Measurements from ENCODE around the gene TEAD1.
"Not testable (repeated sequence)": the region's sequence is repeated elsewhere in the genome, so short reads cannot be mapped to it uniquely, and the experiment has no call there.

The TEAD1 gene

DNA sequence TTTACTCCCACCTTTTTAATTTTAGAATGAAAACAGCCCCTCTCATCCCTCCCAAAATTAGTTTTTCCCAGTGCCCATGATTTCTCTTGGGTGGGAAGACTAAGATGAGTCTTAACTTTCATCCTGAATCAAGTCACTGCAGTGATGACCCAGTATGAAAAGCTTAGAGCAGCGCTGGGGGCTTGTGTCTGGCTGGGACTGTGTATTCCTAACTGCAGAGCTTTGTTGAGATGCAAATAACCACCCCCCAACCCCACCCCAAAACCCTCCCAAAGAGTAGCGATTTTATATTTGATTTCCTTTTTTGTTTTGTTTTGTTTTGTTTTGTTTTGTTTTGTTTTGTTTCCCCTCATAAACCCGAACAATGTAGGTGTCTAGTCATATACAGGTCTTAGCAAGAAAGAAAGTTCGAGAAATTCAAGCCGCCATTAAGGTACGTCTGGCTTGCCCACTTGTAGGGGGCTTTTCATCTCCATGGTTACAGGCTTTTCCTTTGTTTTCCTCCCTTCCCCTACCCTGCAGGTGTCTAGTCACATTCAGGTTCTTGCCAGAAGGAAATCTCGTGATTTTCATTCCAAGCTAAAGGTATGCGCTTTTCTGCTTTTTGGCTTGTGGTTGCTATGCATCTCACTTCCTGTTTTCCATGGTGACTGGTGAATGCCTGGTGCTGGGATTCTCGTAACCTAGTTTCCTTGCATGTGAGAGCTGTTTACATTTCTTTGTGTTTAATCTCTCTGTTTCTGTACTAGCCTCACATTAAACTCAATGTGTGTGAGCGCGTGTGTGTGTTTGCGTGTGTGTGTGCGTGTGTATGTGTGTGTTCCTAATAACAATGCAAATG lies 190.3 kb downstream of the TEAD1 start:
- DNase-seq (ENCODE audit: low read depth), result no peak

DNA sequence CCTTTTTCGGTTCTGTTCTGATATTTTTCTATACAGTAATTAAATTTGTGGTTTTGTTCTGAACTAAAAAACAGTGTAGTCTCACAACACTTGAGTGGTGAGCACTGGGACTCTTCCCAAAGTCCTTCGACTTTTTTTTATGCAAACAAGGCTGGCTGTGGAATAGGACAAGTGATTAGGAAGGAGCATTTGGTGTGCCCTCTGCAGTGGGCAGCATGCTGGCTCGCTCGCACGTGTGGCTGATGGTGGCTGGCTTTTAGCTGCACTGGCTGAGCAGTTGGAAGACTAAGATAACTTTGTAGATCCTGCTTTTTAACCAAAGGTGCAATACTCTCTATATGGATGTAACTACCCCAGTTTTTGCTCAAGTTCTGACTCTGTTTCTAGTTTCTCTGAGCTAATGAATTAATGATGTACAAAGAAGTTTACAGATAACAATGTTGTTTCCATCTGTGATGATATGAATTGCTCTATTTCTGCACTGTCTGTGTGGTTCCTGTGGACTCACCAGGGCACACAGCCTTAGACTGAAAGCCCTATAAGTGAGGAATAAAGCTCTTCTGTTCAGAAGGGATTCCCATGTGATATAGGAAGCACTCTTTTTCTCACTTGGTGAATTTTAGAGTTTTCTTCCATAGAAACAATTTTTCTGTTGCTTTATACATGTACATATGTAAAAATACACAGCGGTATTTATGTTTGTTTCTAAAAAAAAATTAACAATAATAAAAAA lies 191.8 kb downstream of the TEAD1 start:
- DNase-seq (ENCODE audit: low read depth), result no peak

DNA sequence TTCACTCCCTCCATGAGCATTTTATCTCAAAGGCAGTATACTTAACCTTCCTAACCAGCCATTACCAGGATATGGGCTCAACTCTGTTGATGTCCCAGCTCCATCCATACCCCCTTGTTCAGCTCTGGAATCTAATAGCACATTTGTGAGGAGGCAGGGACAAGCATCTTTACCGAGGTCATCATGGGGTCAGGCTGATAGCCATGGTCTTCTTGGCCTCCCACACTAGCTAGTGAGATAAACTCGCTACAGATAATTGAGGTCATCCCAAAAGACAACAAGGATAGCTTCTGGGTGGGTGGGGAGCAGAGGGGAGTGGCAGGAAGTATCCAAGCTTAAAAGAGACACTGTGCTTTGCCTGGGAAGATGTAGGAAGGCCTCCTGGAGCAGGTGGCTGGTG lies 193.3 kb downstream of the TEAD1 start:
- no peak for DNase-seq (ENCODE audit: low read depth)

DNA sequence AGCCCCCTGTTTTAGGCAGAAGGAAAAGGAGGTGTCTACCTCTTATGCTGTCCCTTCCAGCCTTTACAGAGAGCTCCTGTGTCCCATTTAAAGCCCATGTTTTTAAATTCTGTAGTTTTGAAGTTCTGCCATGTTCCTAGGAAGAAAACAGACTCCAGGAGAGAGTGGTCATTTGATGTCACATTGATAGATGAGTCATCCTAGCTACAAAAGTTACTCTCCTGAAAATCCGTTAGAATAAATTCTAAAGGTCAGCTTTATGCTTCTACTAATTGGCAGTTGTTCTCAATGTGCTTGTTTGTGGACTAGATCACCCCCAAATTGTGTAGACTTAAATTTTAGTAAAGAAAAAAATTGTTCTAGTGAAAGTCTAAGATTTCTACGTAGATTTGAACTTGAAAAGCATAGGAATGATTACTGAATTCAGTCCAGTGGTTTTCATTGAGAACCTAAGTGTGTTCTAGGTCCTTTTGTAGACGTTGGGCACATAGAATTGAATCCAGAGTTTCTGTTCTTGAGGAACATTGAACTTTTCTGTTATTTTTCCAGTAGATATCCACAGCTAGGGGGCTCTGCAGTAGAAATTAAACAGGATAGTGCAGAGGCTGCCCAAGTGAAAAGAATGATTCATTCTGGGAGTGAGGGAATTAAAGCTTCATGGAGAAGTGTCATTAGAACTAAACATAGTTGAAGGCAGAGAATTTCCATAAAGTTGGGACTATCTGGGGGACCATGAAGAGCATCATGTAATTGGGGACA lies 194.3 kb downstream of the TEAD1 start:
- no peak for DNase-seq (ENCODE audit: low read depth)

DNA sequence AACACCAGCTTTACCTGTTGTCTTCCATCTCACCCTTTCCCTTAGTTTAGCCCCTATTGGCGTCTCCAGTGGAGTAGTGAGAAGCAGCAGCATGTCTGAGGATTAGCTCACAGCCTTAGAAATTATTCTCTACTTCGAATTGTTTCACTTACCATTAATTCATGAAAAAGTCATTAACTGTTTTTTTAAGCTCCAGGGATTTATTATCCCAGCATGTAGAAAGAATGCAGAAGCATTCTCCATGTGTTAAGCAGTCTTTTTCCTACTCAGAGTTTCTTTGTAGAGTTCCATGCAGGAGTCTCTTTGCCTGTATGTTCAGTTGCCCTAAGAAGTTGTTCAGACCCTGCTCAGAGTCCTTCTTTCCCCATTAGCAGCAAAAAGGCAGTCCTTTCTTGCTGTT lies 197.0 kb downstream of the TEAD1 start:
- DNase-seq (ENCODE audit: low read depth), result no peak

DNA sequence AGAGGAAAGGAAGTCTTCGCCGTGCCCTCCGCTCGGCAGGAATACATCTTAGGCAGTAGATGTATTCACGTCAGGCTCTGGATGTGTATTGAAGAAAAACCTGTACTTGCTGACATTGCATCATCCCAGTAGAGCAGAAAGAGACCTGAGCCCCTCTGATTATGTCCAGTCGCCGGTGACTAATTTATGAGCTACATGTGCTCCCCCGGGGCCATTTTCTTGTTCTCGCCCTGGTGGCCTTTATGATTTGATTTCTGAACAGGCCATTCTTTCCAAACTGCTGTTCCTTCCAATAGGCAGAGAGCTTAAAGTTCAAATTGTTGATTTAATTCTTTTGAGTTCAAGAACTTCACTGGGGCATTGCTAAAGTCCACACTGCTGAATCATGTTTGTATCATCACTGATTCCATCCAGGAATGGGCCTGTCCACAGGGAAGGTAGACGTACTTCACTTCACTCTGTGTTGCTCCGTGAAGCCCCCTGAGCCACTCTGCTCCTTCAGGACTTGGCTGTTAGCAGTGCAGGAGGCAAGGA lies 197.6 kb downstream of the TEAD1 start:
- DNase-seq (ENCODE audit: low read depth), result no peak

DNA sequence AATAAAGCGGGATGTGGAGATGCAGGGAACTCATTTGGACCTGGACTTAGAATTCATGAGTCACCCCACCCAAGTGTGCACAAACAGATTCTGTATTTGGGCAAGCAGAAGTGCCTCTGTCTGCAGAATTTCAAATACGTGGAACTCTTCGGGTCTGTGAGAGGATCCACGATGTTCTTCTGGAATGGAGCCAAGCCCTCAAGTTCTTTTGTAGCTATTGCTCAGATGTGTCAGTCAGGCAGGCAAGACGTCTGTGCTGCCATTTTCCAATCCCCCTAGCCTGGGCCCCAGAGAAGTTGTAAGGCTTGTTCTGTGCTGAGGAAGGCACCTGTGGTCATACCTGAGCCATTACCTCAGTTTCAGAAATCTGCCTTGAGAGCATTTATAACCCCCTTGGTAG lies 202.1 kb downstream of the TEAD1 start:
- DNase-seq (ENCODE audit: low read depth), result no peak

DNA sequence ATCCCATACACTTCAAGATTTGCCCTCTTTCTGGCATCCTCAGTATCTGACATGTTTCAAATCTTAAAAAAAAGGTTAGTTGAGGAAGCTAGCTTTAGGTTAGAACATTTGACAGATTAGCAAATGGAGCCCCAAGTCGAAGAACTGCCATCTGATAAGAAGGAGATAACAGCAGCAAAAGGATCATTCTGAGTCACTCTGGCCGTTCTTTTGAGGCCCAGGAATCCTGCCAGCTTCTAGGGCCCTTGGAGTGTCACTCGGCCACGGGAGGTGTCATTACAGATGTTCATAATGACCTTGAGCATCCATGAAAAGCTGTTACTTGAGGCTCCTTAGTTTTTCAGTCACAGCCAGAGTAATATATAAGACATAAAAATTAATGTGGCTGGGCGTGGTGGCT lies 202.8 kb downstream of the TEAD1 start:
- DNase-seq (ENCODE audit: low read depth), result no peak

DNA sequence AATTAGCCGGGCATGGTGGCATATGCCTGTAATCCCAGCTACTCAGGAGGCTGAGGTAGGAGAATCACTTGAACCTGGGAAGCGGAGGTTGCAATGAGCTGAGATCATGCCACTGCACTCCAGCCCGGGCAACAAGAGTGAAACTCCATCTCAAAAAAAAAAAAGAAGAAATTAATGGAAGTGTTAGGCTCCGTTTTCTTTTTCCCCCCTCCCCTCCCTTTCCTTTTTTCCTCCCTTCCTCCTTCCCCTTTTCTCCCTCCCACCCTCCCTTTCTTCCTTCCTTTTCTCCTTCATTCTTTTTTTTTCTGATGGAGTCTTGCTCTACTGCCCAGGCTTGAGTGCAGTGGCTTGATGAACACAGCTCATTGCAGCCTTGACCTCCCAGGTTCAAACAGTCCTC lies 203.3 kb downstream of the TEAD1 start:
- not testable (repeated sequence) for DNase-seq (ENCODE audit: low read depth)

DNA sequence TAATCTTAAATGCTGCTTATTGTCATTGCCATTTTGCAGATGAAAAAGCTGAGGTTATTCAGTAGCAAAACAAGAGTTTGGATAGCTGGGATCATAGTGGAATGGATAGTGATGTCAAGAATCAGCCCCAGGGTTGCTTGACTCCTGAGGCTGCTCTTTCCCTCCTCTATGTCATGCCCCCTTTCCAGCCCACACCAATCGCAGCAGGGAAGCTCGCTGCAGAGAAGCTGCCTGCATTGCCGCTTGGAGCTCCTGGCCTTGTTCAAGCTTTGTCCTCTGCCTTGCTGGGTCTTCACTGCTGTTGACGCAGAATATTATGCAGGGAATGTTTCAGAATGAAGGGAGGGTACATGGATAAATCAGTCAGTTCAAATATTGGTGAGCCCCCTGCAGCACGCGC lies 206.1 kb downstream of the TEAD1 start:
- DNase-seq (ENCODE audit: low read depth), result no peak

DNA sequence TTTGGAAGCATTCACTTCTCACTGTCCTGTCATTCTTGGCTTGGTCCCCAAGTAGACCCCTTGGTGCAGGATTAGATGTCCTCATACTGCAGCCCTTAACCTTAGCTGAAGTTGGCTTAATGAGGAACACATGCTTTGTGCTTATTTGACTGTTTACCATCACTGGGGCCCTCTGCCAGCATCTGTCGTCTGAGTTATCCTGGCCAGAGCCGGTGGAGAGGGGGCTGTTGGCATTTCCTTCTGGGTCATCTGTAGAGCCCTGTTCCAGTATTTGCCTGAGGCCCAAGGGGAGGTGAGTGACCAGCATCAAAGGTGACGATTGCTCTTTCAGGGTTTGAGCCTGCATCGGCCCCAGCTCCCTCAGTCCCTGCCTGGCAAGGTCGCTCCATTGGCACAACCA lies 208.4 kb downstream of the TEAD1 start:
- no peak for DNase-seq (ENCODE audit: low read depth)

DNA sequence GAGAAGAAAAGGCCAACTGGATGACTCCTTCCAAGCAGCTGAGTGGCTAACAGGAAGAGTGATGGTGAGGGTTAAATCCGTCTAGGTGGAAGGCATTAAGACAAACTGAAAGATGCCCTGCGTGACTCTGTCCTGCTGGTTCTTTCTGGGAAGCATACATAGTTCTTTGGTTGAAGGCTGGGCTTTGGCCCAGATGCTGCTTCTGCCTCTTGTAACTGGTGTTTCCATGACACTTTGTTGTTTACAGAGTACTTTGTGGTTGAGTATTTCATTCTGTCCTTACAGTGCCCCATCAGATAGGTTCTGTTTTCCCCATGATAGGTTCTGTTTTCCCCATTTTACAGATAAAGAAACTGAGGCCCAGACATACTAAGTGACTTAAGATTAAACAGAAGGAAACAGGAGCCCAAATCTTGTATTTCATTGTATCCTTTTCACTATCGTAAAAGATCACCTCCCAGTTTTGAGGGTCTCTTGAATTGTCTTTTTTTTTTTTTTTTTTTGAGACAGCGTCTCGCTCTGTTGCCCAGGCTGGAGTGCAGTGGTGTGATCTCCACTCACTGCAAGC lies 210.6 kb downstream of the TEAD1 start:
- no peak for DNase-seq (ENCODE audit: low read depth)

DNA sequence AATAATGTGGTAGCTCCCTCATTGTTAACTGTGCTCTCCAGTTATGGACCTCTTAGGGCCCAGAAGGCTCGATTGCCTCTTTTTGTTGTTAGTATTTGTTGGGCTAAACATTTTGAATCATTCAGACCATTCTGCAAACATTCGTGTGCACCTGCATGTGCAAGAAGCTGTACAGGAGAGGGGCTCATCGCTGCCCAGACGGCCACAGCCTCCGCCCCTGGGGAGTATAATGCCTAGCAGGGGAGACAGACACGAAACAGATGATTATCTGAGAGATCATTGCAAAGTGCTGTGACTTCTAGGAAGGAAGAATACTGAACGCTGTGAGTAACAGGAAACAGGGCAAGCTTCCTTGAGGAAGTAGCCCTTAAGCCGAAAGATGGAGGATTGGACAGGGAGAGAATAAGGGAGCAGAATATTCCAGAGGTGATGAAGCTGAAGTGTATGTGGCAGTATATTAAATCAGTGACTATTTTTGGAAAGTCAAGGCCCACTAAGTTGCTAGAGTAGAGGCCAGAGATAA lies 211.6 kb downstream of the TEAD1 start:
- no peak for DNase-seq (ENCODE audit: low read depth)

DNA sequence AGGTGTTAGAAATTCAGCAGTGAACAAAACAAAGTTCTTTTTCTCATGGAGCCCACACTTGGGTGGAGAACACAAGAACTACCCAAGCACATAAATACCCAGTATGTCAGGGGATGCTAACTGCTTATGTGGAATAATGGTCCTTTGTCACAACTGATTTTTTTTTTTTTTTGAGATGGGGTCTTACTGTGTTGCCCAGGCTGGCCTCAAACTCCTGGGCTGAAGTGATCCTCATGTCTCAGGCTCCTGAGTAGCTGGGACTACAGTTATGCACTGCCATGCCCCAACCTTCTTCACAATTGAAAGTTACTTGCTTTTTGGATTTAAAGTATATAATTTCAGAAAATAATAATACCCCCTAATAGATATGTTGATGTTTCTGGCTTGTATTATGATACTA lies 212.3 kb downstream of the TEAD1 start:
- DNase-seq (ENCODE audit: low read depth), result no peak

DNA sequence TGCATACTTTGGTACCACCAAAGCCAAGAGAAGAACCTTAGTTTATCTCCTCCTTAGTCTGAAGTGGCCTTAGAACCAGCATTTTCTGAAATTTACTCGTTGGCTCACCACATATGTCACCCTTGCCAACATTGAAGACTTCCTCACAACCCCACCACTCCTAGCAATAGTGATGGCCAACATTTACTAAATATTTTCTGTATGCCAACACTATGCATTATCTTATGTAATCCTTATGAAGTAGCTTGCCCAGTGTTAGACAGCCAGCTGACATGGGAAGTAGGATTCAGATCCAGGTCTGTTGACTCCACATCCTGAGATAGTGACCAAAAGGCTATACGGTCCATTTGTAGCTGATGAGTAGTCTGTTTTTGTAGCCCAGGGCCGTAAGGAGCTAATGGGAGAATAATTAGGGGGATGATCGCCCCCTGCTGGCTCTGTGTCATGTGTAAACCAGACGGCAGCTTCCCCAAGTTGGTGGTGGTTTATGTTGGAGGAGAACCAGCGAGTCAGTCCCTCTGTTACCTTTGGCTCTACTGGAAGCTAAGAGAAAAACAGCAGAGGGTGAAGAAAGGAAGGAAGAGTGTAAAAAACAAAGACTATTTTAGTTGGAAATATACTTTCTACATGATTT lies 214.4 kb downstream of the TEAD1 start:
- peak; percentile 26 for DNase-seq (ENCODE audit: low read depth)

DNA sequence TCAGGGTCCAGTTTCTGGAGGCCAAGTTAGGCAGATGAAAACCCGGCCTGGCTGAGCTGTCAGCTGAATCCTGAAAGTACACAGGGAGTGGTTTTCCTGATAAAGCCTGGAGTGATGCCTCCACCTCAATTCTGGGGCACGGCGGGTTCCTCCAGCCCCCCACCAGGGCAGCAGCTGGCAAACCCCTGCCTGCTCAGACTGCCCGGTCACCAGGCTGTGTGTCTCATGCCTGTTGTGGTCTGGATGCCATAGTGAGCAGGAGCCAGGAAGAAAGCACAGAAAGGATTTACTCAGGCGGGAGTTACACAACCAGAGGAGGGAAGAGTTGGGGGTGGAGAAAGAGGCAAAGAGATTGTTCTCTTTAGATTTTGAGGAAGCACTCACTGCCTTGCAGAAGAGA lies 215.0 kb downstream of the TEAD1 start:
- no peak for DNase-seq (ENCODE audit: low read depth)

DNA sequence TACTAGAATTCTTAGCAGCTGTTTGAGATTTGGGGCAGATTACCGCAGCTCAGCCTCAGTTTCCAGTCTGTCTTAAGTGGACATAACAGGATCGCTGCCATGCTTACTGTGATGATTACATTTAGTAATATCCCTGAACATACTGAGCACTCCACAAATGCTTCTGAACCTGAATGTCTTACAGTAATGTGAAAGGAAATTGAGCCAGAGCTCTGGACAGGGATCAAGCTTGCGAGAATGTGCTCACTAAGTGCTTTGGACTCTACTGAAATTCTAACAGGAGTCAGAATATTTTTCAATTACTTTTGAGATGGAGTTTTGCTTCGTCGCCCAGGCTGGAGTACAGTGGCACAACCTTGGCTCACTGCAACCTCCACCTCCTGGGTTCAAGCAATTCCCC lies 216.3 kb downstream of the TEAD1 start:
- DNase-seq (ENCODE audit: low read depth), result no peak

DNA sequence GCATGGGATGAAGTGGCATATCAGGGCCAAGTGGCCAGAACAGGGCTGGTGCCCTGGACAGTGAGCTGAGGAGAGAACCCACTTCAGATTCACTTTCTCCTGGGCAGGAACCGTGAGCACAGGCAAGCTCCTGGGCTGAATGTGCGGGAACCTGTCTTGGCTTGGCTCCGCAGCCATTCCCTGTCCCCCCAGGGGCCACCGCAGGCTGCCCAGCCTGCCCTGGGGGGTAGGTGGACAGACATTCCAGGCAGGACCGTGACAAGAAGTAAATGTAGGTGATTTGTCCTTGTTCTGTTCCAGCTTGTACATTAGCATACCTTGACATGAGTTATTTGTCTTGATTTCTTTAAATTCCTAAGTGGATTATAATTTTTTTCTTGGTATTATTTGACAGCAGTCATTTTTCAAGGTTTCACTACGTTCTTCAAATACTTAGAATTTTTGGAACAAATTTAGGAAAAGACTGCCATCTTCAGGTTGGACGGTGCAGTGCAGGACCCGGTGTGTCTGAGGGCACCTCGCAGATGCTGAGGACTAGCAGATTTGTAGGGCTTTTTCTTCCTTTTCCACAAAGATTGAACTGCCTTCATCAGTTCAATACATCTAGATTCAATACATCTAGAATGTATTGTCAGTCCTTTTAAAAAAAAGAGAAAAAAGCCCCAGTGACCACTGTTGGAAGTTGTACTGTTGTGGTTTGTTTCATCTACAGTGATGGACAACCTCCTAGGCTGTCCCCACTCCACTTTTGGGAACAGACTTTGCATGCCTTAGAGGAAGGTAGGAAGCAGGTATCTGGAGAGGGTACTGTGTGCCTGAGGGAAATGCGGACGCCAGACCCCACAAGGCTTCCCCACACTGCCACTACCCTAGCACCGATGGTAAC lies 219.8 kb downstream of the TEAD1 start:
- peak; percentile 6 for DNase-seq (ENCODE audit: low read depth)

DNA sequence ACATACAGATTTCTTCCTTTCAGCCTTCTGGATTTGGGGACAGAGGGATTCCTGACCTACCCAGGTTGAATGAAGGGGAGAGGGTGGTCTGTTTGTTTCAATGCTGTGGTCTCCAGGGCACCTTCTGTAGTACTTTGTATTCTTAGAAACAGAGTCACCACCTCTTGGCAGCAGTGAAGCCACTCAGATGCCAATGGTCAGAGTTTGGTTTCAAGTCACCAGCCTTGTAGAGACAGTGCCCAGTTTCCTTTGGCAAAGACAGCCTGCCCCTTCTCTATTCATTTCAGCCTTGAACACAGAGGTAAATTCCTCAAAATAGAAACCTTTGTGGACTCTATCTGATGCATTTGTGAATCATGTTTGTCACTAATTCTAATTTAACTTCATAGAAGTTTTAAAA lies 223.2 kb downstream of the TEAD1 start:
- no peak for DNase-seq (ENCODE audit: low read depth)

DNA sequence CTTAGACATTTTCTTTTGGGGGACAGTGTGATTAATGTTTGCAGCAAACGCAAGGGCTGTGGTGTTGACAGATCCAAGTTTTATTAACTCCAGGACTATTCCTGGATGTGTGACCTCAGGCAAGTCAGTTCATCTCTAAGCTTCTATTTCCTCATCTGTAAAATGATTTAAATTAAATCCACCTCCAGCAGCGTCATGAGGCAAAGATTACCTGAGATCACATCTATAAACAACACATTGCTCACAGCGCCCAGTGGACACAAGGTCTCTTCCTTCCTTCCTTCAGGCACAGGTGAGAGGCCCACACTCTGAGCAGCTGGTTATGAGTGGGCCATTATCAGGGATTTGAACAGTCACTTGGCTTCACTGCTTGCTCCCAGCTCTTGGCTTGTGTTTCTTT lies 223.6 kb downstream of the TEAD1 start:
- DNase-seq (ENCODE audit: low read depth), result no peak

DNA sequence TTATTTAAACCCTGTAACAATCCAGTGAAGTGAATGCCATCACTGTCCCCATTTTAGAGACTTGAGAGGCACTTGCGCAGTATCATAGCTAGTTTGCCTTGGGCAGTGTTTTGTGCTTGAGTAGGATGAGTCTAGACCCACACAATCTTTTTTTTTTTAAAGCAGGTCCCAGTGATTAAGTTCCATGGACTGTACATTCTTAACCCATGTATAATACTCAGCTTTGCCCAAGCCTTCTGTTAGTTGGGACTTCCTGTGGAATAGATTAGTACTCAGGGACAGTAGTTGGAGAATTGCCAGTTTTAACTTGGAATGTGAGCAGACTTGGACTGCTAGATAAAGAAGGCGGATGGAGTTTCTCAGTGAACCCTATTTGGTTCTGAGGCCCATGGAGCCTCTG lies 226.3 kb downstream of the TEAD1 start:
- DNase-seq (ENCODE audit: low read depth), result no peak
